ENCODE data around the gene TIAM2. TPM values are rescaled to one million over a fixed set of nuclear protein-coding genes. Genes with fewer than 3 reads are reported as not detected.

The TIAM2 gene
- total and polyA plus RNA-seq, 2 experiments from 2014 or later, result 14.2 to 24.4 TPM

DNA sequence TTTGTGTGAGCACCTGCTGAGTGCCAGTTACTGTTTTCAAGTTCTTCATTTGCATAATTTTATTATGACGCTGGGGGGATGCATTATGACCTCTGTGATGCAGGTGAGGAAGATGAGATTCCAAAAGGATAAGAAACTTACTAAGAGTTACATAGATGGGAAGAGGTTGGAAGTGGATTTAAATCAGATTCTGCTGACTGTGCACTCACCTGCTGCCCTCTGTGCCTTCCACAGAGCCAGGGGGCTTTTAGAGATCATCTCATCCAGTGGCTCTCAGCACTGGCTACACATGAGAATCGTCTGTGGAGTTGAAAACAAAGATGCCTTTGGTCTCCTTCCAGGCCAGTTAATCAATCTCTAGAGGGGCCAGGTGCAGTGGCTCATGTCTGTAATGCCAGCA, 47.9 kb downstream of the TIAM2 start:
- peaks cover 37% of the 10 kb centered on the region for H3K4me1 ChIP-seq (ENCODE audit: insufficient read depth)
- H3K27me3 ChIP-seq (ENCODE audit: insufficient read depth), result no peaks in the 10 kb centered on the region
- H3K9me2 ChIP-seq (ENCODE audit: insufficient read depth), result no peaks in the 10 kb centered on the region
- peak overlapping the region; percentile 48; the same call in 1 of the 2 replicates for H3K27ac ChIP-seq (ENCODE audit: low read depth)
- ATAC-seq (no peak), DNase-seq (ENCODE audit: low spot score) (no peak)
- no peaks in the 10 kb centered on the region for H3K36me3 ChIP-seq (ENCODE audit: insufficient read depth)
- no peaks in the 10 kb centered on the region for H3F3A ChIP-seq (replicated peaks; ENCODE audit: low read depth)
- TF ChIP-seq, protein P1, sequence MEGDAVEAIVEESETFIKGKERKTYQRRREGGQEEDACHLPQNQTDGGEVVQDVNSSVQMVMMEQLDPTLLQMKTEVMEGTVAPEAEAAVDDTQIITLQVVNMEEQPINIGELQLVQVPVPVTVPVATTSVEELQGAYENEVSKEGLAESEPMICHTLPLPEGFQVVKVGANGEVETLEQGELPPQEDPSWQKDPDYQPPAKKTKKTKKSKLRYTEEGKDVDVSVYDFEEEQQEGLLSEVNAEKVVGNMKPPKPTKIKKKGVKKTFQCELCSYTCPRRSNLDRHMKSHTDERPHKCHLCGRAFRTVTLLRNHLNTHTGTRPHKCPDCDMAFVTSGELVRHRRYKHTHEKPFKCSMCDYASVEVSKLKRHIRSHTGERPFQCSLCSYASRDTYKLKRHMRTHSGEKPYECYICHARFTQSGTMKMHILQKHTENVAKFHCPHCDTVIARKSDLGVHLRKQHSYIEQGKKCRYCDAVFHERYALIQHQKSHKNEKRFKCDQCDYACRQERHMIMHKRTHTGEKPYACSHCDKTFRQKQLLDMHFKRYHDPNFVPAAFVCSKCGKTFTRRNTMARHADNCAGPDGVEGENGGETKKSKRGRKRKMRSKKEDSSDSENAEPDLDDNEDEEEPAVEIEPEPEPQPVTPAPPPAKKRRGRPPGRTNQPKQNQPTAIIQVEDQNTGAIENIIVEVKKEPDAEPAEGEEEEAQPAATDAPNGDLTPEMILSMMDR (conservative IDR thresholded peaks at IDR 0.05; ENCODE audit: low read depth in 2 of 2), result no peak
- TF ChIP-seq ZNF331 (CRISPR knock-in tag; IDR thresholded peaks at IDR 0.05; ENCODE audit: low read depth), result no peak
- Mint-ChIP-seq H3K4me3 (no peak overlapping the region), H3K36me3 (ENCODE audit: low read depth) (no peaks in the 10 kb centered on the region), H3K27me3 (ENCODE audit: insufficient read depth, low read depth, poor library complexity) (peaks cover 7% of the 10 kb centered on the region), H3K27ac (no peak overlapping the region), H3K4me1 (peaks cover 52% of the 10 kb centered on the region), H3K9me3 (no peaks in the 10 kb centered on the region)
- no peak overlapping the region for H3K4me3 ChIP-seq
- peak overlapping the region; percentile 55; the same call in 1 of the 2 replicates for H3K4me2 ChIP-seq
- no peaks in the 10 kb centered on the region for H4K20me1 ChIP-seq (replicated peaks; ENCODE audit: insufficient read depth)
- H3K79me2 ChIP-seq (replicated peaks; ENCODE audit: insufficient read depth), result peaks cover 13% of the 10 kb centered on the region; the same call in 1 of the 2 replicates
- no peak overlapping the region for H2AFZ ChIP-seq

DNA sequence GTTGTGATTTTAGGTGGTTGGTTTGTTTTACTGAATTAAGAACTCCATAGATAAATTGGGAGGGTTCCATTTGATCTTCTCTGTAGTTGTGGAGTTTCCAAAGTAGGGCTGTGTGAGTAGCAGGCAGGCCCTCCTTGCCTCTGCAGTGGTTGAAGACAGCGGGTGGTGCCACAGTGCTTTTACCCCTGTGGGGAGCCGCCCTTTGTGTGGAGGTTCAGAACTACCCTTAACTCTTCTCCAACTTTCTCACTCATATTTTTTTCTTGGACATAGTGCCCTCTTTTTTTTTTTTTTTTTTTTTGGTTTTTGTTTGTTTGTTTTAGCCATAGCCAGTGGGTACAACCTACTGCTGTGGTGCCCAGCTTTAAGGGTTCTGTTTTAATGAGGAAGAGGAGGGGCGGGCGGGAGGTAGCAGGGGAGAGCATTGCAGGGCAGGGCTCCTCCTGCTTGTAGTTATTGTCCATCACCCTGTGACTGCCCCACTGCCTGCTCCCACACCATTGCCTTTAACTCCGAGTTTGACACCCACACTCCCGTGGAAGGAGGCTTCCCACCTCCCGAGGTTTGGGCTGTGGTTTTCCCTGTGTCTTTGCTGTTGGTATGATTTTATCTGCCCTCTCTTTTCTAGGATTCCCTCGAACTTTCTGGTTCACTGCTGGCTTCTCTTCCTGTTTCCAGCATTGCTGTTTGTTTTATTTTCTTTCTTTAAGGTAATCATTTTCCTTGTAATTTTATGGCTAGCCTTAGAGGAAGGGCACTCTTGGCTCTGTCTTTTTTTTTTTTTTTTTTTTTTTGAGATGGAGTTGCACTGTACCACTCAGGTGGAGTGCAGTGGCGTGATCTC, 50.7 kb downstream of the TIAM2 start:
- Histone ChIP-seq H3K79me2 (replicated peaks; ENCODE audit: insufficient read depth) (peaks cover 13% of the 10 kb centered on the region; the same call in 1 of the 2 replicates), H3K4me2 (no peak overlapping the region), H3K4me3 (no peak overlapping the region), H4K20me1 (replicated peaks; ENCODE audit: insufficient read depth) (no peaks in the 10 kb centered on the region), H3K27ac (ENCODE audit: low read depth) (no peak overlapping the region), H3K9me2 (ENCODE audit: insufficient read depth) (no peaks in the 10 kb centered on the region), H3F3A (replicated peaks; ENCODE audit: low read depth) (no peaks in the 10 kb centered on the region), H3K4me1 (ENCODE audit: insufficient read depth) (peaks cover 23% of the 10 kb centered on the region), H2AFZ (no peak overlapping the region), H3K36me3 (ENCODE audit: insufficient read depth) (no peaks in the 10 kb centered on the region), H3K27me3 (ENCODE audit: insufficient read depth) (no peaks in the 10 kb centered on the region)
- Mint-ChIP-seq H3K9me3 (no peaks in the 10 kb centered on the region), H3K36me3 (ENCODE audit: low read depth) (no peaks in the 10 kb centered on the region; the same call in 2 of the 3 replicates), H3K4me3 (no peak overlapping the region), H3K4me1 (peaks cover 33% of the 10 kb centered on the region), H3K27me3 (ENCODE audit: insufficient read depth, low read depth, poor library complexity) (peaks cover 8% of the 10 kb centered on the region), H3K27ac (no peak overlapping the region)
- ATAC-seq (peak; percentile 75), DNase-seq (ENCODE audit: low spot score) (no peak)
- TF ChIP-seq EZH2phosphoT487 (IDR thresholded peaks at IDR 0.05; ENCODE audit: unreplicated experiment) (no peak), STAT1 (IDR thresholded peaks at IDR 0.05; ENCODE audit: unreplicated experiment) (no peak), NANOG (IDR thresholded peaks at IDR 0.05; ENCODE audit: borderline replicate concordance) (no peak)
- TF ChIP-seq, protein P2, sequence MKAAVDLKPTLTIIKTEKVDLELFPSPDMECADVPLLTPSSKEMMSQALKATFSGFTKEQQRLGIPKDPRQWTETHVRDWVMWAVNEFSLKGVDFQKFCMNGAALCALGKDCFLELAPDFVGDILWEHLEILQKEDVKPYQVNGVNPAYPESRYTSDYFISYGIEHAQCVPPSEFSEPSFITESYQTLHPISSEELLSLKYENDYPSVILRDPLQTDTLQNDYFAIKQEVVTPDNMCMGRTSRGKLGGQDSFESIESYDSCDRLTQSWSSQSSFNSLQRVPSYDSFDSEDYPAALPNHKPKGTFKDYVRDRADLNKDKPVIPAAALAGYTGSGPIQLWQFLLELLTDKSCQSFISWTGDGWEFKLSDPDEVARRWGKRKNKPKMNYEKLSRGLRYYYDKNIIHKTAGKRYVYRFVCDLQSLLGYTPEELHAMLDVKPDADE (IDR thresholded peaks at IDR 0.05), result no peak
- TF ChIP-seq, protein P1 (conservative IDR thresholded peaks at IDR 0.05; ENCODE audit: low read depth in 2 of 2), result peak in 1 of 2 experiments; percentile 8; a peak in 1 of 4 replicates
- TF ChIP-seq, protein P3, sequence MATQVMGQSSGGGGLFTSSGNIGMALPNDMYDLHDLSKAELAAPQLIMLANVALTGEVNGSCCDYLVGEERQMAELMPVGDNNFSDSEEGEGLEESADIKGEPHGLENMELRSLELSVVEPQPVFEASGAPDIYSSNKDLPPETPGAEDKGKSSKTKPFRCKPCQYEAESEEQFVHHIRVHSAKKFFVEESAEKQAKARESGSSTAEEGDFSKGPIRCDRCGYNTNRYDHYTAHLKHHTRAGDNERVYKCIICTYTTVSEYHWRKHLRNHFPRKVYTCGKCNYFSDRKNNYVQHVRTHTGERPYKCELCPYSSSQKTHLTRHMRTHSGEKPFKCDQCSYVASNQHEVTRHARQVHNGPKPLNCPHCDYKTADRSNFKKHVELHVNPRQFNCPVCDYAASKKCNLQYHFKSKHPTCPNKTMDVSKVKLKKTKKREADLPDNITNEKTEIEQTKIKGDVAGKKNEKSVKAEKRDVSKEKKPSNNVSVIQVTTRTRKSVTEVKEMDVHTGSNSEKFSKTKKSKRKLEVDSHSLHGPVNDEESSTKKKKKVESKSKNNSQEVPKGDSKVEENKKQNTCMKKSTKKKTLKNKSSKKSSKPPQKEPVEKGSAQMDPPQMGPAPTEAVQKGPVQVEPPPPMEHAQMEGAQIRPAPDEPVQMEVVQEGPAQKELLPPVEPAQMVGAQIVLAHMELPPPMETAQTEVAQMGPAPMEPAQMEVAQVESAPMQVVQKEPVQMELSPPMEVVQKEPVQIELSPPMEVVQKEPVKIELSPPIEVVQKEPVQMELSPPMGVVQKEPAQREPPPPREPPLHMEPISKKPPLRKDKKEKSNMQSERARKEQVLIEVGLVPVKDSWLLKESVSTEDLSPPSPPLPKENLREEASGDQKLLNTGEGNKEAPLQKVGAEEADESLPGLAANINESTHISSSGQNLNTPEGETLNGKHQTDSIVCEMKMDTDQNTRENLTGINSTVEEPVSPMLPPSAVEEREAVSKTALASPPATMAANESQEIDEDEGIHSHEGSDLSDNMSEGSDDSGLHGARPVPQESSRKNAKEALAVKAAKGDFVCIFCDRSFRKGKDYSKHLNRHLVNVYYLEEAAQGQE (IDR thresholded peaks at IDR 0.05; ENCODE audit: unreplicated experiment), result no peak
